Adrenal gland (tissue), 5 donors: ENCODE measurements around the gene CYBA.

Source experiments
- POLR2A ChIP-seq, 2 donors: fragments of 450-650 bp; IDR thresholded peaks; one replicate each; pipeline ENCODE4 v1.6.1; 2017; ENCODE audit warnings: antibody characterized with exemption in 2 of 2, mild to moderate bottlenecking in 2 of 2, moderate library complexity in 1 of 2
- TF ChIP-seq, protein P1 (sequence below), 6 experiments: fragments of 450-650 bp in 4 of 6; fragments of 200-600 bp in 2 of 6; sonication (generic) in 1 of 6; IDR thresholded peaks; 1 replicate in 5 of 6; 2 replicates in 1 of 6; pipeline versions ENCODE4 v1.5.1 to v1.8.0; 2016 to 2021; ENCODE audit warnings: antibody characterized with exemption in 6 of 6, mild to moderate bottlenecking in 2 of 6, moderate library complexity in 1 of 6
- donor health status: DM: no; HTN: no; CAD: no.

DNA sequence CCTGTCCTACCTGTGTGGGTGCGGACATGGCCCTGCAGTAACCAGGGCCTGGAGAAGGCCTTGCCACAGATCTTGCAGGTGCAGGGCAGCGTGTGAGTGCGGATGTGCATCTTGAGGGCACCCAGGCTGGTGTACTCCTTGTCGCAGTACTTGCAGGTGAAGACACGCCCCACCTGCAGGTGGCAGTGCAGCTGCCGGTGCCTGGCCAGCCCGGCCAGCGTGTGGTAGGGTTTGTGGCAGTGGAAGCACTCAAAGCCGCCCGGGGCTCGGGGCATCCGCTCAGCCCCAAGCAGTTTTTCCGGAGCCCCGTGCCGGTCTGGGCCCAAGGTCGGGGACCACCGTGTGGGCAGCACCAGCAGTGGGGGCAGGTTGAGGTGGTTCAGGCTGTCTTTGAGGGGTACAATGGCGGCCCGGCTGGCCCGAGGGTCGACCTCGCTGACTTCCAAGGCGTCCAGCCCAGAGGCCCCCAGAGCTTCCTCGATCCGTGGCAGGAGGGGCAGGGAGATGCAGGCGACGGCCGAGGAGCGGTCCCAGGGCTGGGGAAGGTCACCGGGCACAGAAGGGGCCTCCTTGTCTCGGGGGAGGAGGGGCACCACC lies 30.3 kb upstream of the CYBA start:
- no peak for TF ChIP-seq POLR2A (IDR thresholded peaks at IDR 0.05)
- TF ChIP-seq, protein P1, sequence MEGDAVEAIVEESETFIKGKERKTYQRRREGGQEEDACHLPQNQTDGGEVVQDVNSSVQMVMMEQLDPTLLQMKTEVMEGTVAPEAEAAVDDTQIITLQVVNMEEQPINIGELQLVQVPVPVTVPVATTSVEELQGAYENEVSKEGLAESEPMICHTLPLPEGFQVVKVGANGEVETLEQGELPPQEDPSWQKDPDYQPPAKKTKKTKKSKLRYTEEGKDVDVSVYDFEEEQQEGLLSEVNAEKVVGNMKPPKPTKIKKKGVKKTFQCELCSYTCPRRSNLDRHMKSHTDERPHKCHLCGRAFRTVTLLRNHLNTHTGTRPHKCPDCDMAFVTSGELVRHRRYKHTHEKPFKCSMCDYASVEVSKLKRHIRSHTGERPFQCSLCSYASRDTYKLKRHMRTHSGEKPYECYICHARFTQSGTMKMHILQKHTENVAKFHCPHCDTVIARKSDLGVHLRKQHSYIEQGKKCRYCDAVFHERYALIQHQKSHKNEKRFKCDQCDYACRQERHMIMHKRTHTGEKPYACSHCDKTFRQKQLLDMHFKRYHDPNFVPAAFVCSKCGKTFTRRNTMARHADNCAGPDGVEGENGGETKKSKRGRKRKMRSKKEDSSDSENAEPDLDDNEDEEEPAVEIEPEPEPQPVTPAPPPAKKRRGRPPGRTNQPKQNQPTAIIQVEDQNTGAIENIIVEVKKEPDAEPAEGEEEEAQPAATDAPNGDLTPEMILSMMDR (IDR thresholded peaks at IDR 0.05): peak in 1 of 6 experiments; percentile 28
